Naive thymus-derived CD8-positive, alpha-beta T cell (primary cell): Measurements from ENCODE around the gene FKBP11. TPM values are rescaled to one million over a fixed set of nuclear protein-coding genes. Genes with fewer than 3 reads are reported as not detected.

Source experiments
- ATAC-seq, 2 donors: fragments of 150-1000 bp; cut with Tn5 transposase in 1 of 2; sonication (Bioruptor Pico), chemical (Tn5 transposase) in 1 of 2; 1 replicate in 1 of 2; 2 replicates in 1 of 2; pipeline ENCODE4 v1.10.0; 2021; ENCODE audit warnings: mild to moderate bottlenecking in 2 of 2, moderate library complexity in 2 of 2
- POLR2A ChIA-PET: fragments of 350-600 bp; sonication (Branson Sonifier 250); formaldehyde crosslinking; loops from one replicate; lab custom pipeline; 2021; ENCODE audit warnings: antibody characterized with exemption; lab: Charles Lee
- DNase-seq, 10 donors: peaks; one replicate each; pipeline versions ENCODE4 v3.0.0 to v3.0.0-alpha.2; 2020 to 2022
- H3K27ac Mint-ChIP-seq, 10 donors: one replicate each; pipeline ENCODE4 v1.8.0; 2020 to 2022; ENCODE audit warnings: mild to moderate bottlenecking in 10 of 10, mixed read lengths in 10 of 10, moderate library complexity in 4 of 10, inconsistent platforms in 1 of 10
- H3K27me3 Mint-ChIP-seq, 5 donors: one replicate each; pipeline ENCODE4 v1.8.0; 2021 to 2022; ENCODE audit warnings: mixed read lengths in 5 of 5
- H3K36me3 Mint-ChIP-seq, 3 donors: one replicate each; pipeline ENCODE4 v1.8.0; 2020 to 2022; ENCODE audit warnings: mixed read lengths in 3 of 3, mild to moderate bottlenecking in 2 of 3, inconsistent platforms in 1 of 3
- H3K4me1 Mint-ChIP-seq, 4 donors: one replicate each; pipeline ENCODE4 v1.8.0; 2021 to 2022; ENCODE audit warnings: mixed read lengths in 4 of 4
- H3K4me3 Mint-ChIP-seq, 10 donors: one replicate each; pipeline ENCODE4 v1.8.0; 2020 to 2022; ENCODE audit warnings: mild to moderate bottlenecking in 10 of 10, mixed read lengths in 10 of 10, moderate library complexity in 6 of 10, inconsistent platforms in 1 of 10
- H3K9me3 Mint-ChIP-seq, 9 donors: one replicate each; pipeline ENCODE4 v1.8.0; 2020 to 2022; ENCODE audit warnings: mixed read lengths in 9 of 9, mild to moderate bottlenecking in 3 of 9, inconsistent platforms in 1 of 9, moderate library complexity in 1 of 9
- polyA plus RNA-seq, 3 donors: library from polyadenylated mRNA; unstranded; fragments of 300-500 nt; fragmentation: Illumina TruSeq; gene quantifications; one replicate each; pipeline ENCODE4 v1.2.3, GENCODE V29; 2021
- total RNA-seq, 8 experiments: library from RNA in 2 of 8; stranded (reverse) in 2 of 8; gene quantifications; one replicate each; pipeline ENCODE4 v1.2.3 and lab custom pipeline; 2021 to 2026

The FKBP11 gene
- total RNA-seq: 10 to 100 TPM; 49.2 to 49.3 TPM
- 100 to 1,000 TPM; 127 to 151 (median 131) TPM for polyA plus RNA-seq
- total RNA-seq (lab: John Stamatoyannopoulos, UW): 18.3 to 73.8 (median 40.8) reads per million in 6 experiments

DNA sequence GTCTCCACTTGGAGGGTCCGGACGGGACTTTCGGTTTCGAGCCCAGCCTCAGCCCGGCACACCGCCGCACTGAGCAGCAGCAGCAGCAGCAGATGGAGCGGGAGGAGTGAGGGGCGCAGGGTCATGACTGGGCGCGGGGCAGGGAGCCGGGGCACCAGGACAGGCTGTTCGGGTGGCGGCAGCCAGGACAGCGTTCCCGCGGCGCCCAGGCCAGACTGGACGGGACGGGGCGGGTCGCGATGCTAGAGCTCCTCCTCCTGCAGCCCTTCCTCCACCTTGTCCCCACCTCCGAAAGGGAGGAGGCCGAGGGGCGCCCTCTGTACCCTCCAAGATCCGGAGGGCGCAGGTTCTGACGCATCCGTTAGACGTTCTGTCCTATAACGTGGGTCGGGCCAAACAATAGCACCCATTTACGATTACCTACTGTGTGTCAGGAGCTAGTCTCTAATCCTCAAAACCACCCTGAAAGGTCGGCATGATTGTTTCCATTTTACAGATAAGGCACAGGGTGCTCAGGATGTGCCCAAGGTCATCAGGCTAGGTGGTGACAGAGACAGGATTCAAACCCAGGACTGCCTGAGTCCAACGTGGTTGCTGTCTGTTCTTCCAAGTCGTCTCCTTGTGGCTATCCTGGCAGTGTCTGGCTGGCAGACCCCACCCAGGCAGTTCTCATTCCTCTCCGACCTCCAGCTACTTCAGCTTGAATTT lies at the start of gene FKBP11:
TSS of gene FKBP11 (minus strand) at position 189 of the 708 bp plus-strand sequence. CDS start at position 125, 64 bp downstream.
- H3K36me3 Mint-ChIP-seq: peaks cover 7 to 36% (median 10%) of the 10 kb centered on the region in 3 donors
- H3K4me1 Mint-ChIP-seq: peaks cover 22 to 52% (median 50%) of the 10 kb centered on the region in 4 donors
- no peaks in the 10 kb centered on the region for H3K9me3 Mint-ChIP-seq
- ATAC-seq (peak; percentile 85), DNase-seq (peak; percentile 66 to 91 (median 84))
- H3K4me3 Mint-ChIP-seq: peak within 1 kb of the TSS; percentile 88 to 99 (median 96)
- no peaks in the 10 kb centered on the region for H3K27me3 Mint-ChIP-seq
- peak within 1 kb of the TSS; percentile 94 to 99 (median 98) for H3K27ac Mint-ChIP-seq
- POLR2A ChIA-PET: interaction anchor here (0.5 to 4.0 kb wide), 23 partner anchors 8 to 2000 kb away, joined by 3 to 34 read pairs (median 6); partner anchors contain the start of genes ARF3, DDN, DDX23 and RND1

DNA sequence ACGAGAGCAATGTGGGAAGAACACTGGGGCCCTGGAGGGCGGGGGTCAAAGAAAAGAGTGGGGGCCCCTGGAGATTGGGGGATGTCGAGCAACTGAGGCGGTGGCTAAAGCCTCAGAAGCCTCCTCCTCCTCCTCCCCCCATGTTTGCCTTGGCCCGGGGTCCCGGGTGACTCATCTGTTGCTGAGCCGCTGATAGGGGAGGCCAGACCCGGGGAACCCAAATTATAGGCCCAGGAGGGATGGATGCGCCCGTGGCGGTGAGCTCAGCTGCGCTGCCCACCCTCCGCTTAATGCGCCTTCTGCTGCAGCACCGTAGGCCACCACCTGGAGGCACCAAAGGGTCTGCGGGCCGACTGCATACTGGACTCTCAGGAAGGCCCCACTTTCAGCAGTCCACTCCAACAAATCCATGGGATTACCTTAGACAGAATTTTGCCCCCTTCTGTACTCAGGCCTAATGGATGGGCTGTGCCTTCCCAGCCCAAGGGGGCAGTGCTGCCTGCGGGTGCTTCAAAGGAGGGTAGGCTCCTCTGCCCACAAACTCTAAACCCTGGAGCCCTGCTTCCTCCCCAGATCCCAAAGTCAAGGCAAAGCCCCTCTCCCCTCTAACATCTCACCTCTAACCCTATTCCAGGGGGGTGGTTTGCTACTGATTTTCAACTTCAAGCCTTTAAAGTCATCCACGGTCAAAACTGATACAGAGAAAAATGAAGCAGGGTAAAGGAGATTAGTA lies 48.8 kb upstream of the FKBP11 start:
- Mint-ChIP-seq H3K9me3 (no peaks in the 10 kb centered on the region), H3K4me1 (peaks cover 26 to 49% (median 46%) of the 10 kb centered on the region in 4 donors)

DNA sequence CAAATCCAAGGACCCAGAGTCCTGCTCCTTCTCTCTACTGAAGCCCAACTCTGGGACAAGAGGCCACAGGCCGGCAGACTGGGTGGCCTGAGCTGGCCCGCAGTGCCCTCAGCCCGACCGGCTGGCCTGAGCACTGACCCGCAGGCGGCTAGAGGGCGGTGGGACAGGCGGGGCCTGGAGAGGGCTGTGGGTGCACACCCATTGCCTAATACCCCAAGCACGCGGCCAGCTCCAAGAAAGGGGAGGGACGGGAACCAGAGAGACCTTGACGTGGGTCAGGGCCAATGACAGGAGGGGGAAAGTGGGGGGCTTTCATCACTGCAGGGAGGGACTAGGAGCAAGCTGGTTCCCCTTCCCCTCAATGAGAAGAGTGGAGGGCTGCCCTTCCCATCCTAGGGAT lies 48.2 kb upstream of the FKBP11 start:
- POLR2A ChIA-PET: no interaction called here
- H3K36me3 Mint-ChIP-seq: peaks cover 0 to 2% (median 0%) of the 10 kb centered on the region in 3 donors
- H3K4me3 Mint-ChIP-seq: no peak overlapping the region
- H3K27ac Mint-ChIP-seq: no peak overlapping the region
- no peak for DNase-seq
- H3K4me1 Mint-ChIP-seq: peaks cover 23 to 46% (median 42%) of the 10 kb centered on the region in 4 donors
- no peaks in the 10 kb centered on the region for H3K9me3 Mint-ChIP-seq
- no peak for ATAC-seq
- peaks cover 16 to 57% (median 49%) of the 10 kb centered on the region in 5 donors for H3K27me3 Mint-ChIP-seq

More for the DNA sequence above, 48.8 kb upstream of the FKBP11 start:
- Mint-ChIP-seq H3K36me3 (peaks cover 0 to 2% (median 0%) of the 10 kb centered on the region in 3 donors), H3K27ac (no peak overlapping the region), H3K4me3 (no peak overlapping the region), H3K27me3 (peaks cover 16 to 62% (median 49%) of the 10 kb centered on the region in 5 donors)
- DNase-seq (peak in 2 of 10 donors; percentile 24 to 46), ATAC-seq (no peak)
- POLR2A ChIA-PET: no interaction called here

DNA sequence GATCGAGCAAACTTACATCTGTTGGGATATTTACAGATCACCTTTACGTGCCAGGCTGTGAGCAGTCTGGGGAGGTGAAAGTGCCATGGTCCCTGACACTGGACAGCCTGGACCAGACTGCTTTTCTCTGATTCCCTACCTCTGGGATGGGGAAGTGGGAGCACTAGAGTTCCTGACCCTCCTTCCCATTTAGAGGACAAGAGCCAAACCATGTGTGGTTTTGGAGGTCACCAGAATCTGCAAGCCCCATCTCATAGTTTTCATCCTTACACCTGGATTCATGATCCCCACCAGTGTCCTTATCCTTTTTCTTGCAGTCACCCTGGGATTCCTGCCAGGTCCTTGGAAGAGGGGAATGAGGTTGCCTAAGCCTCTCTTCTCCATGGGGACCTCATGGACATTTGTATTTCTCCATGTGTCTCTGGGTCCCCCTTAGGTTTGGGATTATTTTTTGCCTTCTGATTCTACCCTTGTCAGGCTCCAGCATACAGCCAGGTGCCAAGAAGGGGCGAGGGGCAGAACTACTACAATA lies 47.7 kb upstream of the FKBP11 start:
- Mint-ChIP-seq H3K4me3 (no peak overlapping the region), H3K36me3 (peaks cover 0 to 2% (median 0%) of the 10 kb centered on the region in 3 donors), H3K9me3 (no peaks in the 10 kb centered on the region), H3K27me3 (peaks cover 16 to 55% (median 49%) of the 10 kb centered on the region in 5 donors), H3K27ac (no peak overlapping the region), H3K4me1 (peaks cover 23 to 44% (median 41%) of the 10 kb centered on the region in 4 donors)
- DNase-seq (no peak), ATAC-seq (no peak)
- POLR2A ChIA-PET: no interaction called here

DNA sequence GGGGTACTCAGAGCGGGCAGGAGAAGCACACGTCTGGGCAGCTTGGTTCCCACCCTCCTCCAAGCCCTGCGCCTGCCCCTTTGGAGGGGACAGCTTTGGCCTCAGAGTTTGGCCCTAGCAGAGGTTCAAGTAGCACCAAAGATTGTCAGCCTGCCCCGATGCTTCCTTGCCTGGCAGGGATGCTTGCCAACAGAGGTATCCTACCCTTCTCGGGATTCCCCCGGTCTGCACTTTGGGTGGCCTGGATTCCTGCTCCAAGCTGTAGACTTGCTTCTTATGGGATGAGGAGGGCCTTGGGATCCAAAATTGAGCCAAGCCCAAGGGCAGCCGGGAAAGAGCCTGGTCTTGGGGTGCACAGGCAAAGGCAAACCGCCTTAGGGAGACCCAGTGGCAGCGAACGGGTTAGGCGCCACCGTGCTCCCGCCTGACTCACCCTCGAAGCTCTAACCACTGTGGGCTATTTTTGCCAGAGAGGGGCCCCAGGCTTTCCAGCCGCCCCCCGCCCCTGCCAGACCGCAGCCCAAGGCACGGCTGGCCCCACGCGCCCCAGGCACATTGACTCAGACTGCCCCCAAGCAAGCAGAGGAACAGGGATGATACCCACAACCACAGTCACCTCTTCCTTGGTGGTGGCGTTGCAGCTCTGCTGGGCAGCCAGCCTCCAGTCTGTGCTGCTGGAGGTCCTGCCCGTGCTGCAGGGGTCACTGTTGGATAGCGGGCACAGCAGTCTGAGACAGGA lies 47.1 kb upstream of the FKBP11 start:
- POLR2A ChIA-PET: interaction anchor here (1.2 kb wide), 1 partner anchor 58 kb away, joined by 5 read pairs; no protein-coding TSS in a partner anchor
- no peak for ATAC-seq
- Mint-ChIP-seq H3K4me3 (peak overlapping the region in 7 of 10 donors; percentile 65 to 88 (median 76)), H3K9me3 (no peaks in the 10 kb centered on the region), H3K36me3 (no peaks in the 10 kb centered on the region), H3K27ac (peak overlapping the region in 2 of 10 donors; percentile 25 to 84), H3K4me1 (peaks cover 18 to 39% (median 35%) of the 10 kb centered on the region in 4 donors), H3K27me3 (peaks cover 14 to 50% (median 44%) of the 10 kb centered on the region in 5 donors)
- DNase-seq: no peak

DNA sequence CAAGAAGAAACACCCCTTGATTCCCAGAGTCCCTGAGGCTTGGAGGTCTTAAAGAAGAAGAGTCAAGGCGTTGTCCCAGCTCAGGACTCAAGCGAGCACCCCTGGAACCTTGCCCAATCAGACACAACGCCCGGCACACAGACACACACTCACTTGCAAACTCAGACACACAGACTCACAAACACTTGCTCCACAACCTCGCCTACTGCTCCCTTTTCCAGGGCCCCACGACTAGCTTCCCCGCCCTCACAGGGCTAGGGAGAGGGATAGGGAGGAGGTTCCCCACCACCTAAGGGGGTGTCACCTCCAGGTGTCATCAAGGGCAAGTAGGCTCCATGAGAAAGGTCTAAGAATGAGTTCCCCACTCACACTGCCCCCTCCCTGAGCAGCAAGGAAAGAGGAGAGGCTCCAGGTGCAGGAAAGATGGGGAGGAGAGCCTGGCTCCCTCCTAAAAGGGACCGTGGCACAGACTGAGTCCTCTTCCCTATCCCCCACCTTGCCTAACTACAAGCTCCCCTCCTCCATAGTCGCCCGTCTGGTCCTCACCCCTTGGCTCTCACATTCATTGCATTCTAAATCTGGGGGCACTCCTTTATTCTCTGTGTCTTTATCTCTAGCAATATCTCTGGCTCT lies 45.5 kb upstream of the FKBP11 start:
- no peaks in the 10 kb centered on the region for H3K36me3 Mint-ChIP-seq
- H3K9me3 Mint-ChIP-seq: no peaks in the 10 kb centered on the region
- ATAC-seq (no peak), DNase-seq (no peak)
- peak overlapping the region in 4 of 10 donors; percentile 8 to 84 (median 50) for H3K27ac Mint-ChIP-seq
- peaks cover 14 to 47% (median 41%) of the 10 kb centered on the region in 5 donors for H3K27me3 Mint-ChIP-seq
- H3K4me1 Mint-ChIP-seq: peaks cover 16 to 35% (median 30%) of the 10 kb centered on the region in 4 donors
- POLR2A ChIA-PET: interaction anchor here (1.2 to 4.5 kb wide), 2 partner anchors 9 to 57 kb away, joined by 5 to 21 read pairs; no protein-coding TSS in a partner anchor
- H3K4me3 Mint-ChIP-seq: peak overlapping the region; percentile 55 to 81 (median 65)

DNA sequence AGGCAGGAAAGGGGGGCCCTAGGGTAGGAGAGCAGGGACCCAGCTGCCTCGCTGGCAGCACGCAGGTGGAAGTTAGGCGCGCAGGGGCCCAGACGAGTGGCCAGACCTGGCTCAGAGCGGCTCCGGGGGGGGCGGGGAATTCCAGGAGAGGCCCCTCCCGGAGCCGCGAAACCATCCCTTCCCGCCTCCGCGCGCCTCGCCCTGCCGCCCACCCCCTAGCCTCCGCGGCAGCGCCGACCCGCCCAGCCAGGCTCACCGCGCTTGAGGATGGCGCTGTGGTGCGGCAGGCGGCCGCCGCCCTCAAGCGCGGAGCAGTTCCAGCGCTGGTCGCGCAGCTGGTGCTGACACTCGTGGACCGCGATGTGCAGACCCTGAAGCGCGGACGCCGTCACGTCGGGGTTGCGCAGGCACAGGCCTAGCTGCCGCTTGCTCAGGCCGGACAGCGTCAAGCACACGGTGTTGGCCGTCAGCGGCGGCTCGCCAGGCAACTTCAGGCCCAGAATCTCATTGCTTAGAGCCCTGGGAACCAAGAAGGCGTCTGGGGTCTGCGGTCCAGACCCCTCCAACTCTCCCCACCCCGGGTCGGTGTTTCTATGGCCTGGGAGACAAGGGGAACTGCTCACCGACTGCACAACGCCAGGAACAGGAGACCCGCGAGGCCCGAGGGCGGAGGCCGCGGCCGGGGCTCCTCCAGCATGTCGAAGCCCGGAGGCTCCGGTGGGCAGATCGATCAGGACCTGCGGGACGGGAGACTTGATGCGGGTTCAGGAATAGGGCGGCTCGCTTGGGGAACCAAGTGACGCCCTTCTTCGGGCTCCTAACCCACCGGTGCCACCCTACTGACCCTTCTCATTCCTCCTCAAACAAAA lies 44.8 kb upstream of the FKBP11 start:
- DNase-seq: peak in 6 of 10 donors; percentile 19 to 50 (median 37)
- POLR2A ChIA-PET: interaction anchor here (0.5 to 4.5 kb wide), 4 partner anchors 10 to 265 kb away, joined by 3 to 21 read pairs (median 4); partner anchors contain the start of gene ARF3

DNA sequence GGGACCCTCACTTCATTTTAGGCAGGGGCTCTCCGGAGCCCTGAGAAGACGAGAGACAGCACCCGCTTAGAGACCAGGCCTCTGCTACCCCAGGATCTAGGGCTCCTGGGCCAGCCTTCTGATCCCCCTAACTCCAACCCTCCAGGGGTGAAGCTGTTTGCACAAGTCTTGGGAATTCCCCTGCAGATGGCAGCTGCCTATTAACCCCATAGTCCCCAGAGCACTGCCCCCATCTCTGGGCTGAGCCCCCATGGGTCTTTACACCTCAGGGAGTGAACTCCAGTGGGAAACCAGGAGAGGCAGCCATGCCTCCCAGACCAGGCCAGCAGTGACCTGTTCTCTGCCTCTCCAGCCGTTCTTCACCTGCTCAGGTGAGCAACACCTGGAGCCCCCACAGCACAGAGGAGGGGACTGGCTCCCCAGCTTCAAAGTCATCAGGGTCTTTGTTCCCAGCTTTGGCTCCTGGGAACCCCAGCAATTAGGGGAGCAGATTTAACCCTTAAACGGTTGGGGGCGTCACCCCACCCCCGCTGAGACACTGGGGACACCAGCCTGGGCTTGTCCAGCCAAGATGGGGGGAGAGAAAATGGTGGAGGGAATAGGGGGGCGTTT lies 44.0 kb upstream of the FKBP11 start:
- peak overlapping the region in 2 of 10 donors; percentile 36 to 40 for H3K27ac Mint-ChIP-seq
- ATAC-seq: no peak
- no peaks in the 10 kb centered on the region for H3K36me3 Mint-ChIP-seq
- H3K27me3 Mint-ChIP-seq: peaks cover 11 to 41% (median 33%) of the 10 kb centered on the region in 5 donors
- no peak for DNase-seq
- H3K4me1 Mint-ChIP-seq: peaks cover 16 to 35% (median 30%) of the 10 kb centered on the region in 4 donors
- POLR2A ChIA-PET: interaction anchor here (0.5 to 4.5 kb wide), 3 partner anchors 10 to 266 kb away, joined by 3 to 21 read pairs (median 3); partner anchors contain the start of gene ARF3
- no peaks in the 10 kb centered on the region for H3K9me3 Mint-ChIP-seq
- peak overlapping the region in 6 of 10 donors; percentile 14 to 65 (median 32) for H3K4me3 Mint-ChIP-seq

More for the DNA sequence above, 44.8 kb upstream of the FKBP11 start:
- Mint-ChIP-seq H3K4me3 (peak overlapping the region in 9 of 10 donors; percentile 7 to 81 (median 65)), H3K36me3 (no peaks in the 10 kb centered on the region), H3K4me1 (peaks cover 16 to 35% (median 30%) of the 10 kb centered on the region in 4 donors), H3K9me3 (no peaks in the 10 kb centered on the region), H3K27me3 (peaks cover 14 to 47% (median 38%) of the 10 kb centered on the region in 5 donors), H3K27ac (peak overlapping the region in 3 of 10 donors; percentile 8 to 84 (median 40))
- peak; percentile 75 to 88 for ATAC-seq

DNA sequence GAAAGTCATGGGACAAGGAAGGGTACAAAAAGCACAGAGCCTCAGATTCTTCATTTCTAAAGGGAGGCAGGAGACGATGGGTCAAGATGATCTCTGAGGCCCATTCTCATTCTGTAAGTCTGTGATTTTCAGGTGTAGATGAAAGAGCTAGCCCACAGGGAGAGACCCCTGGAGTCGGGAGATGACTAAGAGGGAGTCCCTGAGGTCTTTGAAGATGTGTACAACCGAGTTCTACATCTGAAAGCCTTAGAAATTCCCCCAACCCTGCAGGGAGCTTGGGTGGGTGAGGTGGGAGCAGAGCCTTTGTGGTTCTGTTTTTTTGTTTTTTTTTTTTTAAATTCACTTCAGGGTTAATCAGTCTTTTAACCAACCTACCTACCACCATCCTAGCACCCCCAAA lies 43.2 kb upstream of the FKBP11 start:
- no peaks in the 10 kb centered on the region for H3K9me3 Mint-ChIP-seq
- H3K4me1 Mint-ChIP-seq: peaks cover 16 to 35% (median 30%) of the 10 kb centered on the region in 4 donors
- peaks cover 11 to 33% (median 30%) of the 10 kb centered on the region in 5 donors for H3K27me3 Mint-ChIP-seq
- ATAC-seq (no peak), DNase-seq (no peak)
- no peaks in the 10 kb centered on the region for H3K36me3 Mint-ChIP-seq
- POLR2A ChIA-PET: interaction anchor here (0.5 to 4.5 kb wide), 4 partner anchors 9 to 40 kb away, joined by 3 to 21 read pairs (median 4); partner anchors contain the start of gene ARF3
- peak overlapping the region in 2 of 10 donors; percentile 29 to 36 for H3K27ac Mint-ChIP-seq
- peak overlapping the region in 4 of 10 donors; percentile 13 to 66 (median 26) for H3K4me3 Mint-ChIP-seq

DNA sequence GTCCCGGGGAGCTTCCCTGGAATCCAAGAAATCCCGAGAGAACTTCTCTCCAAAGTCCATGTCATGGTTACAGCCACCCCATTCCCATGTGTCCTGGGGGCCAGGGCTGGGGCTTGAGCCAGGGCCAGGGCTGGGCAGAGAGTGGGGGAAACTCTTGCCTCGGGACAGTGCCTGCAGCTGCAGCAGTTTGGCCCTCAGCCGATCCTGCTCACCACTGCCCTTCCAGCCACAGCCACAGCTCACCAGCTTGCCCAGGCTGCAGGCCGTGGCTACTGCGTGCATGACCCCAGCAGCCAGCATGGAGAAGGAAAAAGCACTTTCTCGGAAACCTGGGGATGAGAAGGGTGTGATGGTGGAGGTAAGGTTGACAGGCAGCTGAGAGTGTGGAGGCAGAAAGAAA lies 42.7 kb upstream of the FKBP11 start:
- no peak for ATAC-seq
- Mint-ChIP-seq H3K9me3 (no peaks in the 10 kb centered on the region), H3K4me1 (peaks cover 16 to 33% (median 30%) of the 10 kb centered on the region in 4 donors), H3K36me3 (no peaks in the 10 kb centered on the region), H3K27me3 (peaks cover 11 to 29% (median 25%) of the 10 kb centered on the region in 5 donors), H3K4me3 (peak overlapping the region in 1 of 10 donors; percentile 66), H3K27ac (no peak overlapping the region)
- POLR2A ChIA-PET: interaction anchor here (0.5 to 4.5 kb wide), 3 partner anchors 9 to 40 kb away, joined by 3 to 21 read pairs (median 4); no protein-coding TSS in a partner anchor
- no peak for DNase-seq
